ENCODE results near the gene PRSS27. TPM values are rescaled to one million over a fixed set of nuclear protein-coding genes. Genes with fewer than 3 reads are reported as not detected.

PRSS27 gene
- total and polyA plus RNA-seq, 2 donors (not counting 3 experiments of a cell fraction or from before 2014, with no cell fraction given) = 0.33 to 0.53 TPM

- Histone ChIP-seq H3K9me3 (replicated peaks; ENCODE audit: control insufficient read depth, insufficient read depth, low read length) (no peaks in the 10 kb centered on the region), H3K79me2 (ENCODE audit: control insufficient read depth, insufficient read depth, low read length) (peaks cover 11% of the 10 kb centered on the region), H2AFZ (ENCODE audit: low read depth, low read length) (no peak overlapping the region), H4K20me1 (replicated peaks; ENCODE audit: control insufficient read depth, extremely low read depth, insufficient read depth, low read length) (peaks cover under 1% of the 10 kb centered on the region), H3K9ac (replicated peaks; ENCODE audit: extremely low read depth, insufficient read depth, low read length) (no peak overlapping the region), H3K27me3 (ENCODE audit: control insufficient read depth in 2 of 2, insufficient read depth in 2 of 2, low read length in 2 of 2) (no peaks in the 10 kb centered on the region), H3K4me3 (replicated peaks in 1 of 3; ENCODE audit: insufficient read depth in 1 of 3, low read depth in 1 of 3, low read length in 3 of 3) (no peak overlapping the region), H3K4me1 (ENCODE audit: control insufficient read depth, extremely low read depth, insufficient read depth, low read length) (peaks cover 8% of the 10 kb centered on the region), H3K27ac (ENCODE audit: insufficient read depth, low read depth, low read length) (no peak overlapping the region), H3K36me3 (ENCODE audit: control insufficient read depth in 2 of 2, extremely low read depth in 1 of 2, insufficient read depth in 2 of 2, low read length in 2 of 2) (no peaks in the 10 kb centered on the region), H3K4me2 (ENCODE audit: insufficient read depth, low read length) (no peak overlapping the region), H3K9me1 (replicated peaks; ENCODE audit: control insufficient read depth, extremely low read depth, insufficient read depth, low read length) (no peaks in the 10 kb centered on the region)
- ChIA-PET CTCF (no interaction called here), POLR2A (no interaction called here)
- DNase-seq (ENCODE audit: low read depth, low spot score) (no peak), FAIRE-seq (no peak)
- BruUV-seq (replicated peaks) = no TSS peak
- TF ChIP-seq POLR2AphosphoS5 (IDR thresholded peaks at IDR 0.05; ENCODE audit: insufficient read depth, low read depth, low read length) = no peak
- TF ChIP-seq MYC (IDR thresholded peaks at IDR 0.05; ENCODE audit: low read depth, low read length) = no peak
- TF ChIP-seq MAX (IDR thresholded peaks at IDR 0.05; ENCODE audit: insufficient read depth, insufficient read length) = no peak
- no peak for TF ChIP-seq POLR2A (IDR thresholded peaks at IDR 0.05; ENCODE audit: low read depth, low read length)
- no peak for TF ChIP-seq GATA2 (IDR thresholded peaks at IDR 0.05; ENCODE audit: insufficient read depth, insufficient read length, low read depth, low read length)
- TF ChIP-seq CTCF (IDR thresholded peaks at IDR 0.05; ENCODE audit: extremely low read depth in 1 of 2, insufficient read depth in 1 of 2, low read depth in 1 of 2, low read length in 2 of 2) = no peak
- TF ChIP-seq FOS (IDR thresholded peaks at IDR 0.05; ENCODE audit: borderline replicate concordance, insufficient read depth, low read length) = no peak
- no peak for TF ChIP-seq JUN (IDR thresholded peaks at IDR 0.05; ENCODE audit: borderline replicate concordance, insufficient read depth, insufficient read length, low read depth)
- no peak for TF ChIP-seq EZH2 (IDR thresholded peaks at IDR 0.05; ENCODE audit: borderline replicate concordance, low read depth, low read length, severe bottlenecking)
- intact Hi-C loops (cut with micrococcal nuclease) (no loop called here), dilution Hi-C loops (cut with MboI; ENCODE audit: extremely low pct_ligation_motif_present, low sequenced_read_pairs) (no loop called here)
These were observed 28.9 kb upstream of the PRSS27 start for GRCh38 chr16:2748757-2749455.

Measured in endothelial cell of umbilical vein (primary cell).